ENCODE measurements around the gene SRP9.

The SRP9 gene

GRCh38 chr1:225816643-225817538, 39.3 kb downstream of the SRP9 start:
- H3K27ac ChIP-seq (ENCODE audit: low read depth, low read length), result peak overlapping the region; percentile 87
- no peaks in the 10 kb centered on the region for H3K27me3 ChIP-seq (ENCODE audit: insufficient read depth, low read length)
- H3K4me1 ChIP-seq (ENCODE audit: control insufficient read depth, insufficient read depth, low read length, unreplicated experiment), result peaks cover 49% of the 10 kb centered on the region
- H3K4me3 ChIP-seq (ENCODE audit: low read depth, low read length), result peak overlapping the region; percentile 6; the same call in 1 of the 2 replicates
- no peaks in the 10 kb centered on the region for H3K36me3 ChIP-seq (ENCODE audit: insufficient read depth, low read length)
- H3K79me2 ChIP-seq (ENCODE audit: control insufficient read depth, insufficient read depth, low read length, unreplicated experiment), result peaks cover 20% of the 10 kb centered on the region
- H2AFZ ChIP-seq (ENCODE audit: low read length, unreplicated experiment), result peak overlapping the region; percentile 39

- Histone ChIP-seq H3K4me1 (ENCODE audit: control insufficient read depth, insufficient read depth, low read length, unreplicated experiment) (peaks cover 46% of the 10 kb centered on the region), H3K36me3 (ENCODE audit: insufficient read depth, low read length) (no peaks in the 10 kb centered on the region), H3K27ac (ENCODE audit: low read depth, low read length) (peak overlapping the region; percentile 87), H2AFZ (ENCODE audit: low read length, unreplicated experiment) (peak overlapping the region; percentile 64), H3K79me2 (ENCODE audit: control insufficient read depth, insufficient read depth, low read length, unreplicated experiment) (peaks cover 20% of the 10 kb centered on the region), H3K27me3 (ENCODE audit: insufficient read depth, low read length) (no peaks in the 10 kb centered on the region), H3K4me3 (ENCODE audit: low read depth, low read length) (peak overlapping the region; percentile 6; the same call in 1 of the 2 replicates)
Observed at GRCh38 chr1:225817611-225818061, 40.0 kb downstream of the SRP9 start.

GRCh38 chr1:225818229-225818628, 40.6 kb downstream of the SRP9 start:
- peaks cover 20% of the 10 kb centered on the region for H3K79me2 ChIP-seq (ENCODE audit: control insufficient read depth, insufficient read depth, low read length, unreplicated experiment)
- no peaks in the 10 kb centered on the region for H3K36me3 ChIP-seq (ENCODE audit: insufficient read depth, low read length)
- no peak overlapping the region for H3K4me3 ChIP-seq (ENCODE audit: low read depth, low read length)
- H3K27me3 ChIP-seq (ENCODE audit: insufficient read depth, low read length), result no peaks in the 10 kb centered on the region
- peak overlapping the region; percentile 87 for H3K27ac ChIP-seq (ENCODE audit: low read depth, low read length)
- peaks cover 40% of the 10 kb centered on the region for H3K4me1 ChIP-seq (ENCODE audit: control insufficient read depth, insufficient read depth, low read length, unreplicated experiment)
- H2AFZ ChIP-seq (ENCODE audit: low read length, unreplicated experiment), result peak overlapping the region; percentile 64

GRCh38 chr1:225819346-225820192, 41.9 kb downstream of the SRP9 start:
- Histone ChIP-seq H3K79me2 (ENCODE audit: control insufficient read depth, insufficient read depth, low read length, unreplicated experiment) (peaks cover 18% of the 10 kb centered on the region), H2AFZ (ENCODE audit: low read length, unreplicated experiment) (no peak overlapping the region), H3K27ac (ENCODE audit: low read depth, low read length) (no peak overlapping the region), H3K4me3 (ENCODE audit: low read depth, low read length) (no peak overlapping the region), H3K36me3 (ENCODE audit: insufficient read depth, low read length) (no peaks in the 10 kb centered on the region), H3K4me1 (ENCODE audit: control insufficient read depth, insufficient read depth, low read length, unreplicated experiment) (peaks cover 27% of the 10 kb centered on the region), H3K27me3 (ENCODE audit: insufficient read depth, low read length) (no peaks in the 10 kb centered on the region)

DNA sequence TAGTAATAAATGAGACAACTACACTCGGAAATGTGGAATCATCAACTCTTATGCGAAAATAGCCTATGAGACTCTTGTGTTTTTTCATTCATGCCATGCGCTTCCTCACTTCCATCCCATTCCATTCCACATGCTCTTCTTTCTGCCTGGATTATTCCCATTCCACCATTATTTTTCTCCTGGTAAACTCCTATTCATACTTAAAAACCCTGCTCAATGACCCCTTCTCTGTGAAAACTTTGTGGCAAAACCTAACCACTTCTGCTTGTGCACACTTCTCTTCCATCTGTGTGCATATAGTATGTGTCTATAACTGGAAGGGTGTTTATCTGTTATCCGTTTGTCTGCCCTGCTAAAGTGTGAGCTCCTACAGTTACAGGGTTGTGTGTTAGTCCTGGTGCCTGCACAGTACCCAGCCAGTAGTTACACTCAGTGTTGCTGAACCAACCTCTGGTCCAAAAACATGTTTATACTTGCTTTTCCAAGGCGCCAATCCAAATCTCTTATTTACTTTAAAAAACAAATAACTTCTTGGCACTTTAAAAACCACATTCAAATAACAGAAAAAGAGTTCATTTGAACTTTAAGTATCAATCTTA, 43.0 kb downstream of the SRP9 start:
- no peaks in the 10 kb centered on the region for H3K27me3 ChIP-seq (ENCODE audit: insufficient read depth, low read length)
- no peak overlapping the region for H3K27ac ChIP-seq (ENCODE audit: low read depth, low read length)
- no peak overlapping the region for H2AFZ ChIP-seq (ENCODE audit: low read length, unreplicated experiment)
- H3K79me2 ChIP-seq (ENCODE audit: control insufficient read depth, insufficient read depth, low read length, unreplicated experiment), result peaks cover 14% of the 10 kb centered on the region
- no peak overlapping the region for H3K4me3 ChIP-seq (ENCODE audit: low read depth, low read length)
- no peaks in the 10 kb centered on the region for H3K36me3 ChIP-seq (ENCODE audit: insufficient read depth, low read length)
- peaks cover 23% of the 10 kb centered on the region for H3K4me1 ChIP-seq (ENCODE audit: control insufficient read depth, insufficient read depth, low read length, unreplicated experiment)

DNA sequence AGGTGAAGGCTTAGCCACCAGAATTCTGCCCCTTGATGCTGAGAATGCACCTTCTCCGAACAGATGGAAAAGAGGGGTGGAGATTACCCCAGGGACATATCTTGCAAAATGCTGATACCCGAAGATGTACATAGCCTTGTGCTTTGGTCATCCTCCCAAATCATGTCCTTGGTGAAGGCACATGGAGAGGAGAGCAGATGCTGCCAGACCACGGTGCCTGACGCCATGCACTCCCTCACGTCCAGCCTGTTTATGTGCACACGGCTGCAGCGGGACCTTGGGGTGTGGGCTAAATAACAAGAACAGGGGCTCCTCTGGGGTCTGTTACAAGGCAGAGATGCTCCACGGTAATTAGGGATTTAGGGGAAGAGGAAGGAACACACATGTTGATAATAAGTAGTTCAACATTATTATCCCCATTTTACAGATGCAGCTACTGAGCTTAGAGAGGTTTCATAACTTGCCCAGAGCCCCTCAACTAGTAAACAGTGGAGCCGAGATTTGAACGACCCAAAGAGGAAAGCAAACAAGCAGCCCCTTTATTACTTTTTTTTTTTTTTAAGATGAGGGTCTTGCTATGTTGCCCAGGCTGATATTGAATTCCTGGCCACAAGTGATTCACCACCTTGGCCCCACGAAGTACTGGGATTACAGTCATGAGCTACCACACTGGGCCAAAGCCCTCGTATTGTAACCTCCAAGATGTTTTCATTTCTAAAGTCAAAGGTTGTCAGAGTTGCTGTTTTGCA, 45.2 kb downstream of the SRP9 start:
- no peak overlapping the region for H3K4me3 ChIP-seq (ENCODE audit: low read depth, low read length)
- H3K27me3 ChIP-seq (ENCODE audit: insufficient read depth, low read length), result no peaks in the 10 kb centered on the region
- H3K79me2 ChIP-seq (ENCODE audit: control insufficient read depth, insufficient read depth, low read length, unreplicated experiment), result peaks cover 8% of the 10 kb centered on the region
- H3K27ac ChIP-seq (ENCODE audit: low read depth, low read length), result no peak overlapping the region
- no peak overlapping the region for H2AFZ ChIP-seq (ENCODE audit: low read length, unreplicated experiment)
- H3K4me1 ChIP-seq (ENCODE audit: control insufficient read depth, insufficient read depth, low read length, unreplicated experiment), result peaks cover 7% of the 10 kb centered on the region
- H3K36me3 ChIP-seq (ENCODE audit: insufficient read depth, low read length), result no peaks in the 10 kb centered on the region

DNA sequence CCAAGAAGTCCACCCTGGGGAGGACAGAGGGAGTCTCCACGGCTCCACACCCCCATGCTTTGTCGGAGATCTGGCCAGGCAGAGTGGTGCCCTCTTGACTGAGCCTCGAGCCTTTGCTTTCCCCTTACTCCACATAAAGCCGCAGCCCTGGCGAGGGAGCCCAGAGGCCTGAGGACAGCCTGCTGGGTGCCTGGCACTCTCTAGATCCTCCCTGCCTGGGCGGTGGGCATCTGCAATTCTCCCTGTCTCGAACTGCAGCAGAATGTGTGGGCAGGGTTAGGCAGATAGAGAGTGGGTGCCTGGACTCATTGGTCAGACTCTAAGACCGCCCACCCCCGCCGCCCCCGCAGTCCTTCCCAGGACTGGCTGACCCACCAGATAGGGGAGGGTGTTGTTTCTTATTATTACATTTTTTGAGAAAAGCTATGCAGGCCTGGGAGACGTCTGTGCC, 46.2 kb downstream of the SRP9 start:
- H3K79me2 ChIP-seq (ENCODE audit: control insufficient read depth, insufficient read depth, low read length, unreplicated experiment), result no peaks in the 10 kb centered on the region
- no peak overlapping the region for H3K4me3 ChIP-seq (ENCODE audit: low read depth, low read length)
- no peak overlapping the region for H3K27ac ChIP-seq (ENCODE audit: low read depth, low read length)

DNA sequence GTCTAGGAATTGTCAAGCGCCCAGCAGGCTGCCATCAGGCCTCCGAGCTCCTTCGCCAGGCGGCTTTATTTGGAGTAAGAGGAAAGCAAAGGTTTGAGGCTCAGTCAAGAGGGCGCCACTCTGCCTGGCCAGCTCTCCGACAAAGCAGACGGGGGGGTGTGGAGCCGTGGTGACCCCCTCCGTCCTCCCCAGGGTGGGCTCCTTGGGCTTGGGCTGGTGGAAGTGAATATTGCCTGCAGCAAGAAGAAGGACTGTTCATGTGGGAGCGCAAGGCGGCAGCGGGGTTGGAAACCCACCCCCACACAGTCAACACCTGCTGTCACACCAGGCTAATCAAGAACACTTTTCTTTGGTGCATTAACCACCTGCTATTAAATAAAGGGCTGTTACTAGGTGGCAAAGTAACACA, 46.9 kb downstream of the SRP9 start:
- no peak overlapping the region for H3K27ac ChIP-seq (ENCODE audit: low read depth, low read length)
- H3K4me1 ChIP-seq (ENCODE audit: control insufficient read depth, insufficient read depth, low read length, unreplicated experiment), result no peaks in the 10 kb centered on the region
- H2AFZ ChIP-seq (ENCODE audit: low read length, unreplicated experiment), result no peak overlapping the region
- H3K4me3 ChIP-seq (ENCODE audit: low read depth, low read length), result no peak overlapping the region
- no peaks in the 10 kb centered on the region for H3K36me3 ChIP-seq (ENCODE audit: insufficient read depth, low read length)
- no peaks in the 10 kb centered on the region for H3K79me2 ChIP-seq (ENCODE audit: control insufficient read depth, insufficient read depth, low read length, unreplicated experiment)
- H3K27me3 ChIP-seq (ENCODE audit: insufficient read depth, low read length), result no peaks in the 10 kb centered on the region

More for the DNA sequence above, 46.2 kb downstream of the SRP9 start:
- H3K36me3 ChIP-seq (ENCODE audit: insufficient read depth, low read length), result no peaks in the 10 kb centered on the region
- no peaks in the 10 kb centered on the region for H3K4me1 ChIP-seq (ENCODE audit: control insufficient read depth, insufficient read depth, low read length, unreplicated experiment)
- H3K27me3 ChIP-seq (ENCODE audit: insufficient read depth, low read length), result no peaks in the 10 kb centered on the region
- H2AFZ ChIP-seq (ENCODE audit: low read length, unreplicated experiment), result no peak overlapping the region

- no peak overlapping the region for H3K27ac ChIP-seq (ENCODE audit: low read depth, low read length)
- H2AFZ ChIP-seq (ENCODE audit: low read length, unreplicated experiment), result no peak overlapping the region
- H3K79me2 ChIP-seq (ENCODE audit: control insufficient read depth, insufficient read depth, low read length, unreplicated experiment), result no peaks in the 10 kb centered on the region
- no peaks in the 10 kb centered on the region for H3K4me1 ChIP-seq (ENCODE audit: control insufficient read depth, insufficient read depth, low read length, unreplicated experiment)
- H3K27me3 ChIP-seq (ENCODE audit: insufficient read depth, low read length), result no peaks in the 10 kb centered on the region
- H3K36me3 ChIP-seq (ENCODE audit: insufficient read depth, low read length), result no peaks in the 10 kb centered on the region
- H3K4me3 ChIP-seq (ENCODE audit: low read depth, low read length), result no peak overlapping the region
Observed at GRCh38 chr1:225825078-225825477, 47.5 kb downstream of the SRP9 start.

- no peaks in the 10 kb centered on the region for H3K36me3 ChIP-seq (ENCODE audit: insufficient read depth, low read length)
- H3K4me3 ChIP-seq (ENCODE audit: low read depth, low read length), result no peak overlapping the region
- H3K27me3 ChIP-seq (ENCODE audit: insufficient read depth, low read length), result no peaks in the 10 kb centered on the region
- no peak overlapping the region for H3K27ac ChIP-seq (ENCODE audit: low read depth, low read length)
- no peaks in the 10 kb centered on the region for H3K79me2 ChIP-seq (ENCODE audit: control insufficient read depth, insufficient read depth, low read length, unreplicated experiment)
- H3K4me1 ChIP-seq (ENCODE audit: control insufficient read depth, insufficient read depth, low read length, unreplicated experiment), result no peaks in the 10 kb centered on the region
- H2AFZ ChIP-seq (ENCODE audit: low read length, unreplicated experiment), result no peak overlapping the region
Observed at GRCh38 chr1:225825607-225826007, 48.0 kb downstream of the SRP9 start.
